NCI-H1694 treated with DMSO at 0.1 percent for 48 hours (cell line): ENCODE data around the gene FOXK2.

ENCODE experiments used
- DNase-seq: peaks from one replicate; lab custom pipeline; 2025; lab: John Stamatoyannopoulos, UW

Gene FOXK2

GRCh38 chr17:82644148-82644547, 124.6 kb downstream of the FOXK2 start:
- no peak for DNase-seq

DNA sequence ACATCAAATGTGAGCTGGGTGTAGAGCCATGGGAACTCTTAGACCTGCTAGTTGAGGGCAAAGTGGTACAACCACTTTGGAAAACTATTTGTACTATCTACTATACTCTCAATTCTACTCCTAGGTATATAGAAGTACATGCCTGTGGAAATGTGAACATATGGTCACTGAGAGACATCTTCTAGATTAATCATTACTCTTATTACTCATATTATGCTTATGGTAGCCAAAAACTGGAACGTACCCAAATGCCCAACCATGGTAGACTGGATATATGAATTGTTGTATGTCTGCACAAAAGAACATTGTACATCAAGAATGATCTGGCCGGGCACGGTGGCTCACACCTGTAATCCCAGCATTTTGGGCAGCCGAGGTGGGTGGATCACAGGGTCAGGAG, 126.0 kb downstream of the FOXK2 start:
- DNase-seq, result no peak

- no peak for DNase-seq
These were observed 128.1 kb downstream of the FOXK2 start for GRCh38 chr17:82647593-82648164.

DNA sequence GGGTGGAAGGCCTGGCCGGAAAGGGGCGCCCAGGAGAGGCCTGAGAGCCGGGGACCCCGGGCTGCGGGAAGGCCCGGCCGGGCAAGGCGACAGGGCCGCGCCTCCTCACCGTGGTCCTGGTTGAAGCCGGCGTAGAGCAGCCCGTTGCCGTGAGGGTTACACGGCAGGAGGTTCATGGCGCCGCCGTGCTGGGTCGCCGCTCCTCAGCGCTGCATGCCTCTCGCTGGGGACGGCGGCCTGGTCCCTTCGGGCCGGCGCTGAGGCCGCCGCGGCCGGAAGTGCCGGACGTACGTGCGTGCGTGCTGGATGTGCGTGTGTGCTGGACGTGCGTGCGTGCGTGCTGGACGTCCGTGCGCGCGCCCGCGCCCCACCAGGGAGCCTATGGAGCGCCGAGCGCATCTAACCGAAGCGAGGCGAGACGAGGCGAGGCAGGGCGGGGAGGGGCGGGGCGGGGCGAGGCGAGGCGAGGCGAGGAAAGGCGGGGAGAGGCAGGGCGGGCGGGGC, 128.7 kb downstream of the FOXK2 start, which contains the start of gene WDR45B:
TSS of gene WDR45B (minus strand) at position 280 of the 504 bp plus-strand sequence. CDS start at position 176, 104 bp downstream.
- DNase-seq, result peak; percentile 88

- peak; percentile 36 for DNase-seq
These were observed 129.3 kb downstream of the FOXK2 start for GRCh38 chr17:82648742-82649331.

- no peak for DNase-seq
These were observed 130.1 kb downstream of the FOXK2 start for GRCh38 chr17:82649501-82650261.

GRCh38 chr17:82650723-82651122, 131.2 kb downstream of the FOXK2 start:
- no peak for DNase-seq

DNA sequence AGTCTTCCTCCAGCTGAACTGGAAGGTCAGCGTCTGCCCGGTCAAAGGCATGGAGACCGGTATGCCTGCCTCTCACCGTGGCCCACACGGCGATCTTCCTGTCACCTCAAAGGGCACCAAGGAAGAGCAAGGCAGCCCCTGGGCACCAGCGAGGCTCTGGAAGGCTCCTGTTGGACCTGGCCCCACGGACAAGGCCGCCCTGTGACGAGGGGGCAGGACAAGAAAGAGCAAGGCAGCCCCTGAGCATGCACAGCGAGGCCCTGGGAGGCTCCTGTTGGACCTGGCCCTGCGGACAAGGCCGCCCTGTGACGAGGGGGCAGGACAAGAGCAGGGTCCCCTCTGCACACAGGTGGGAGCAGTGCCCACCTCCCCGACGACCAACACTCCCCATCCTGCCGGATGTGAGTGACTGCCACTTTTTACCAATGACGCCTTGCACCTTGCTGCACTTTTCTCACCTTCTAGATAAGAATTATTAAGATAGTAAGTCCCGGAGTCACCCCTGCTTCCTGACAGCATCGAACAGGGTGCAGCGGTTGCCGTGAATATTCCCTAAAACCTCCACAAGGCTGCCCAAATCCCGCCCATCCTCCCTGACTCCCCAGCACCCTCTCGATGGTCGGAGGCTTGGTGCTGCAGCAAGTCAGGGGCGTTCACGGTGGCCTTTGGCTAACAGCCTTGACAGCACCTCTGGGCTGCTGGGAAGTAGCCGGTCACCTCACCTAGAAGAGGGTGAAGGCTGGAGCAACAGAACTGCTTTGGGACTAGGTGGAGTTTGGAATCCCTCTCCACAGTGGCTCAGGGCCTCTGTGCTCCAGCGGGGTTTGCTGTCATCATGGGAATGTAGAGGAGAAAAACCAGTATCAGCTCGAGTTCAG, 134.4 kb downstream of the FOXK2 start:
- DNase-seq, result no peak
